ENCODE results near the gene NYAP1. TPM values are rescaled to one million over a fixed set of nuclear protein-coding genes. Genes with fewer than 3 reads are reported as not detected.

NYAP1 gene
- polyA plus RNA-seq, 4 donors = 1.6 to 2.9 (median 2.0) TPM

GRCh38 chr7:100456562-100456961, 27.2 kb upstream of the NYAP1 start:
- DNase-seq (ENCODE audit: low read depth in 4 of 4, low spot score in 3 of 4) = no peak

GRCh38 chr7:100457033-100457432, 26.7 kb upstream of the NYAP1 start:
- no peak for DNase-seq (ENCODE audit: low read depth in 4 of 4, low spot score in 3 of 4)

- no peak for DNase-seq (ENCODE audit: low read depth in 4 of 4, low spot score in 3 of 4)
These were observed 19.5 kb upstream of the NYAP1 start, which contains the start of gene SPACDR for GRCh38 chr7:100464210-100464660. Gene SPACDR, minus strand, starts transcription at chr7:100464260. Its CDS starts 235 bp downstream, at chr7:100464025.

GRCh38 chr7:100464791-100465190, 18.9 kb upstream of the NYAP1 start:
- DNase-seq (ENCODE audit: low read depth in 4 of 4, low spot score in 3 of 4) = no peak

- DNase-seq (ENCODE audit: low read depth in 4 of 4, low spot score in 3 of 4) = no peak
These were observed 18.4 kb upstream of the NYAP1 start for GRCh38 chr7:100465299-100465698.

GRCh38 chr7:100465702-100466311, 17.9 kb upstream of the NYAP1 start:
- no peak for DNase-seq (ENCODE audit: low read depth in 4 of 4, low spot score in 3 of 4)

GRCh38 chr7:100466653-100467605, 16.8 kb upstream of the NYAP1 start:
- DNase-seq (ENCODE audit: low read depth in 4 of 4, low spot score in 3 of 4) = no peak

- DNase-seq (ENCODE audit: low read depth in 4 of 4, low spot score in 3 of 4) = no peak
These were observed 15.9 kb upstream of the NYAP1 start for GRCh38 chr7:100467638-100468373.

GRCh38 chr7:100469227-100470044, 14.3 kb upstream of the NYAP1 start:
- no peak for DNase-seq (ENCODE audit: low read depth in 4 of 4, low spot score in 3 of 4)

GRCh38 chr7:100471021-100471420, 12.7 kb upstream of the NYAP1 start:
- no peak for DNase-seq (ENCODE audit: low read depth in 4 of 4, low spot score in 3 of 4)

GRCh38 chr7:100472121-100472851, 11.4 kb upstream of the NYAP1 start:
- no peak for DNase-seq (ENCODE audit: low read depth in 4 of 4, low spot score in 3 of 4)

GRCh38 chr7:100472854-100473499, 10.8 kb upstream of the NYAP1 start:
- no peak for DNase-seq (ENCODE audit: low read depth in 4 of 4, low spot score in 3 of 4)

GRCh38 chr7:100475549-100475948, 8.2 kb upstream of the NYAP1 start:
- DNase-seq (ENCODE audit: low read depth in 4 of 4, low spot score in 3 of 4) = no peak

- DNase-seq (ENCODE audit: low read depth in 4 of 4, low spot score in 3 of 4) = no peak
These were observed 7.5 kb upstream of the NYAP1 start for GRCh38 chr7:100476101-100476780.

GRCh38 chr7:100476903-100477870, 6.5 kb upstream of the NYAP1 start:
- no peak for DNase-seq (ENCODE audit: low read depth in 4 of 4, low spot score in 3 of 4)

GRCh38 chr7:100477871-100478267, 5.9 kb upstream of the NYAP1 start:
- no peak for DNase-seq (ENCODE audit: low read depth in 4 of 4, low spot score in 3 of 4)

- peak; percentile 78 to 87 (median 84) for DNase-seq (ENCODE audit: low read depth in 4 of 4, low spot score in 3 of 4)
These were observed 4.6 kb upstream of the NYAP1 start, which contains the start of gene TSC22D4 for GRCh38 chr7:100478958-100479660. Gene TSC22D4, minus strand, starts transcription at chr7:100479214. Its CDS starts 1,176 bp downstream, at chr7:100478038.

Data from right renal pelvis (tissue), 4 donors.